Measurements from ENCODE around the gene PRPF39.
A peak's percentile ranks its signal among the peaks of the same experiment; 100 is the strongest.
"Not testable (repeated sequence)": the region's sequence is repeated elsewhere in the genome, so short reads cannot be mapped to it uniquely, and the experiment has no call there.

Gene PRPF39

DNA sequence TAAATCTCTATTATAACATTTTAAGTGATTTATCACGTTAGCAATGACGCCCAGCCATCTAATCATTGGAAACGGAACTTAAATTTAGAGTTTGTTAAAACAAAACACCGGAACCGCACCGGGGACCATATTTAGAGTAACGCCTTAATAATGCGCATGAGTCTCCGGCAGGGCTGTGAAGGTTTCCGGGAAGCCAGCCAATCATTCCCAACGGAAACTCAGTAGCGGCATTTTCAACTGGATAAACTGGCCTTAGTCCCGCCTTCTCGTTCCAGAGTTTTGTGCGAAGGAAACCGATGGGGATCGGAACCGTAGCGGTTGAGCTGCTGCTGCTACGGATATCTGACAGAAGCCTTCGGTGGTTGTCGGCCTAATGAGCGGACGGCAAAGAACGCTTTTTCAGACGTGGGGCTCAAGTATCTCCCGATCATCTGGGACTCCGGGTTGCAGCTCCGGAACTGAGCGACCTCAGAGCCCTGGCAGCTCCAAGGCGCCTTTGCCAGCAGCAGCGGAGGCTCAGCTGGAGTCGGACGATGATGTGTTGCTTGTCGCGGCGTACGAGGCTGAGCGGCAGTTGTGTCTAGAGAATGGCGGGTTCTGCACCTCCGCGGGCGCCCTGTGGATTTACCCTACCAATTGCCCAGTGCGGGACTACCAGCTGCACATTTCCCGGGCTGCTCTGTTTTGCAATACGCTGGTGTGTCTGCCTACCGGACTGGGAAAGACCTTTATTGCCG, 51.9 kb downstream of the PRPF39 start, which contains the start of gene FANCM:
FANCM (plus strand) TSS at position 272 of the 737 bp plus-strand sequence; CDS start at position 374, 102 bp downstream.
- H3K9me3 Mint-ChIP-seq = no peaks in the 10 kb centered on the region
- peaks cover 26% of the 10 kb centered on the region for H3K4me1 Mint-ChIP-seq (ENCODE audit: low read depth)
- peaks cover 21% of the 10 kb centered on the region for H3K36me3 Mint-ChIP-seq (ENCODE audit: low read depth)
- H3K4me3 Mint-ChIP-seq = peak within 1 kb of the TSS; percentile 95
- intact Hi-C loops (cut with micrococcal nuclease) = loop anchor here (1.0 kb wide), 3 partner anchors 52 to 239 kb away; partner anchors contain the start of genes MIS18BP1 and PRPF39
- H3K27ac Mint-ChIP-seq = peak within 1 kb of the TSS; percentile 96
- H3K27me3 Mint-ChIP-seq = no peaks in the 10 kb centered on the region

DNA sequence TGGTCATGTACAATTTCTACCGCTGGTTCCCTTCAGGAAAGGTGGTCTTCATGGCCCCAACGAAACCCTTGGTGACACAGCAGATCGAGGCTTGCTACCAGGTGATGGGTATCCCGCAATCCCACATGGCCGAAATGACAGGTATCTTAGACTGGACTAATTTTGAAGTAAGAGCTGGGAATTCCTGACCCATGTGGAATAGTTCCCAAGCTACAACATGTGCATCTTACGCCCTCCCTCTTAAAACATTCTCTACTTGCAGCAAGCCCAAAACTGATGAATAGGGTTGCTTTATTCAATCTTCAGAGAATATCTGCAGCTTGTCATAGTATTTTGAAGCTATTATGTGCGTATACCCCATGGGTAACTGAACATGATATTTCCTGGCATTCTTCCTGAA, 52.5 kb downstream of the PRPF39 start:
- intact Hi-C loops (cut with micrococcal nuclease) = no loop called here
- Mint-ChIP-seq H3K27ac (peak overlapping the region; percentile 96), H3K4me3 (peak overlapping the region; percentile 95), H3K9me3 (no peaks in the 10 kb centered on the region), H3K36me3 (ENCODE audit: low read depth) (peaks cover 21% of the 10 kb centered on the region), H3K4me1 (ENCODE audit: low read depth) (peaks cover 28% of the 10 kb centered on the region), H3K27me3 (no peaks in the 10 kb centered on the region)

DNA sequence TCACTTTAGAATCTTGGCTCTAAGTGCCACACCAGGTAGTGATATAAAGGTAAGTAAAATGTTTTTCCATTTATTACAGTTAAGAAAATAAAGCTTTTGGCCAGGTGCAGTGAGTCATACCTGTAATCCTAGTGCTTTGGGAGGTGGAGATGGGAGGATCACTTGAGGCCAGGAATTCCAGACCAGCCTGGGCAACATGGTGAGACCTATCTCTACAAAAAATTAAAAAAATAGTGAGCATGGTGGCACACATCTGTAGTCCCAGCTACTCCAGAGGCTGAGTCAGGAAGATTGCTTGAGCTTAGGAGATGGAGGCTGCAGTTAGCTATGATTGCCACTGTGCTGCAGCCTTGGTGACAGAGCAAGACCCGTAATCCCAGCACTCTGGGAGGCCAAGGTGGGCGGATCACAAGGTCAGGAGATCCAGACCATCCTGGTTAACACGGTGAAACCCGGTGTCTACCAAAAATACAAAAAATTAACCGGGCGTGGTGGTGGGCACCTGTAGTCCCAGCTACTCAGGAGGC, 56.8 kb downstream of the PRPF39 start:
- Mint-ChIP-seq H3K9me3 (no peaks in the 10 kb centered on the region), H3K4me1 (ENCODE audit: low read depth) (peaks cover 42% of the 10 kb centered on the region), H3K4me3 (no peak overlapping the region), H3K36me3 (ENCODE audit: low read depth) (peaks cover 7% of the 10 kb centered on the region), H3K27ac (no peak overlapping the region), H3K27me3 (no peaks in the 10 kb centered on the region)
- intact Hi-C loops (cut with micrococcal nuclease) = no loop called here

DNA sequence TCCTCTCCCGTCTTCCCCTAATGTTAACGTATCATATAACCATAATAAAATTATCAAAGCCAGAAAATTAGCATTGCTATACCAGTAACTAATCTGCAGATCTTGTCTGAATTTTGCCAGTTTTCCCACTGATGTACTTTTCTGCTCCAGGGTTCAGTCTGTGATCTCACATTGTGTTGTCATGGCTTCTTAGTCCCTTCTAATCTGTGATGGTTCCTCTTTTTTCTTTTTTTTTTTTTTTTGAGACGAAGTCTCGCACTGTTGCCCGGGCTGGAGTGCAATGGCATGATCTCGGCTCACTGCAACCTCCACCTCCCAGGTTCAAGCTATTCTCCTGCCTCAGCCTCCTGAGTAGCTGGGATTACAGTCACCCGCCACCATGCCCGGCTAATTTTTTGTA, 58.2 kb downstream of the PRPF39 start:
- intact Hi-C loops (cut with micrococcal nuclease); H3K36me3 Mint-ChIP-seq (ENCODE audit: low read depth); H3K9me3 Mint-ChIP-seq; H3K4me3 Mint-ChIP-seq; H3K27ac Mint-ChIP-seq; H3K27me3 Mint-ChIP-seq: not testable (repeated sequence)
- peaks cover 32% of the 10 kb centered on the region for H3K4me1 Mint-ChIP-seq (ENCODE audit: low read depth)

DNA sequence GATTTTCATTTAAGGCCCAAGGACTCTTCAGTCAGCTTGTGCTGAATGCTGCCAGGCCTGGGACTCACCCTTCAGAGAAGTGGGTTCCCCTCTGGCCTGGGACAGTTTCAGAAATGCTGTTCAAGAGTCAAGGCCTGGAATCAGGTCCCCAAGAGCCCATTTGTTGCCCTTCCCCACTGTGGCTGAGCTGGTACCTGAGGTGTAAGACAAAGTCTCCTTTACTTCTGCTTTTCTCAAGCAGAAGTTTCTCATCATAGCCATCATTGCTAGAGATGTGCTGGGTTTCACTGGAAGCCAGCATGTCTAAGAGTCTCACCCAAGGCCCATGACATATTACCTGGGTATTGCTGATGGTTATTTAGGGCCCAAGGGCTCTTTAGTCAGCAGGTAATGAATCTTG, 60.7 kb downstream of the PRPF39 start:
- Mint-ChIP-seq H3K9me3 (no peaks in the 10 kb centered on the region), H3K4me1 (ENCODE audit: low read depth) (peaks cover 15% of the 10 kb centered on the region), H3K27me3 (no peaks in the 10 kb centered on the region), H3K4me3 (no peak overlapping the region), H3K27ac (no peak overlapping the region), H3K36me3 (ENCODE audit: low read depth) (peaks cover 5% of the 10 kb centered on the region)
- intact Hi-C loops (cut with micrococcal nuclease) = no loop called here

DNA sequence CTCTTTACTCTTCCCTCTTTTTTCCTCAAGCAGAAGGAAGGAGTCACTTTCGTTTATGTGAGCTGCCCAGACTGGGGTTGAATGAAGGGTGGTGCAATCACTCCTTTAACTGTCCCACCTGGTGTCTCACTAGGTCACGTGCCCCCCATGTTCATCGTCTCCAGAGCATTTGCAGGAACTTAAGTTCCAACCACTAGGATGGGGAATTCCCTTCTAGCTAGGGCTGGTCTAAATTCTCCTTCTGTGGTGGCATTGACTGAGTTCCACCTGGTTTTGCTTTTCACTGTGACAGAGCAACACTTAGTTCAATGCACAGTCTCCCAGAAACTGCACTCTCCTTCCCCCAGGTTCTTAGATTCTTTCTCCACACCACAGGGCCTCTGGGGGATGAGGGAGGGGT, 61.3 kb downstream of the PRPF39 start:
- H3K4me3 Mint-ChIP-seq = no peak overlapping the region
- intact Hi-C loops (cut with micrococcal nuclease) = no loop called here
- no peaks in the 10 kb centered on the region for H3K9me3 Mint-ChIP-seq
- peaks cover 6% of the 10 kb centered on the region for H3K36me3 Mint-ChIP-seq (ENCODE audit: low read depth)
- peaks cover 15% of the 10 kb centered on the region for H3K4me1 Mint-ChIP-seq (ENCODE audit: low read depth)
- H3K27me3 Mint-ChIP-seq = no peaks in the 10 kb centered on the region
- H3K27ac Mint-ChIP-seq = no peak overlapping the region

DNA sequence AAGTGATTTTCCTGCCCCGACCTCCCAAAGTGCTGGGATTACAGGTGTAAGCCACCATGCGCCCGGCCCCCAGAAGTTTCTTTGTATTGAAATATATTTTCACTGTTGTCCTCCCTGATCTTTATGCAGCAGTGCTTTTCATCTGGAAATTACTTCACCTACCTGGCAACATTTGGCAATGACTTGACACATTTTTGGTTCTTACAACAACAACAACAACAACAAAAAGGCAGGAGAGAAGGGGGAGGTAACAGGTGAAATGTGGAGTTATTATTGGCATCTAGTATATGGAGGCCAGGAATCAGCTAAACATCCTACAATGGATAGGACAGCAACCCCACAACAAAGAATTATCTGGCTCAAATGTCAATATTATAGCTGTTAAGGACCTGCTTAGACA, 65.7 kb downstream of the PRPF39 start:
- Mint-ChIP-seq H3K9me3 (no peaks in the 10 kb centered on the region), H3K27me3 (no peaks in the 10 kb centered on the region), H3K27ac (no peak overlapping the region), H3K36me3 (ENCODE audit: low read depth) (peaks cover 6% of the 10 kb centered on the region), H3K4me3 (no peak overlapping the region), H3K4me1 (ENCODE audit: low read depth) (no peaks in the 10 kb centered on the region)
- intact Hi-C loops (cut with micrococcal nuclease) = no loop called here

DNA sequence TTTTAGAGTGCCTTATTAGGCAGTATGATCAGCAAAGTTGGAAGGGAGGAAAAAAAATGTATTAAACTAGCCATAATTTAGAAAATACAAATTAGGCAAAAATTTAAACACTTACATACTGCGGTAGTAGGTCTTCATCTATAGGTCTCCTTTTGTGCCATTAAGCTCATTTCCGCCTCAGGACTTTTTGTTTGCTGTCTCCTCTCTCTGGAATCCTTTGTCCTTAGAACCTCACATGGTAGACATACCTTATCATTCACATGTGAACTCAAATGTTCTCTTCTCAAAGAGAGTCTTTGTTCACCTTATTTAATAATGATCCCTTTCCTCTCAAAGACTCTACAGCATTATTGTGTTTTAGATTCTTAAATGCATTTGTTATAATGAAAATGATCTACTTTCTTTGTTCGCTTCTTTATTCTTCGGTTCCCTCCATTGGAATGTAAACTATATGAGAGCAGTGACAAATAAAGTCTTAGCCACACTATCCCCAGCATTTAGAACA, 66.5 kb downstream of the PRPF39 start:
- Mint-ChIP-seq H3K36me3 (ENCODE audit: low read depth) (peaks cover 6% of the 10 kb centered on the region), H3K4me3 (no peak overlapping the region), H3K4me1 (ENCODE audit: low read depth) (no peaks in the 10 kb centered on the region), H3K27me3 (no peaks in the 10 kb centered on the region), H3K27ac (no peak overlapping the region), H3K9me3 (no peaks in the 10 kb centered on the region)
- intact Hi-C loops (cut with micrococcal nuclease) = no loop called here

DNA sequence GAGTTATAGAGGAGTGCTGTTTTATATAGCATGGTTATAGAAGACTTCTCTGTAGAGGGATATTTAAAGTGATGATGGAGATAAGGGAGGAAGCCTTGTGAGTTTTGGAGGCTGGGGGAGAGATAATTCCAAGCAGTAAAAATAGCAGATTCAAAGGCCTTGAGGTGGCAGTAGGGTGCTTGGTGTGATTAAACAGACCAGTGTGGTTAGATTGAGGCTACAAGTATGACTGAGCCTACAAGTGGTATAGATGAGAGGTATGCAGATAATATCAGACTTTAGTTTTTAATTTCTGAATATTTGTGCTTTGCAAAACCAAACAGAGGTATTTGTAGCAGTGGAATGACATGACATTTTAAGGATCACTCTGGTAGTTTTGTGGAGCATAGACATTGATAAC, 72.2 kb downstream of the PRPF39 start:
- peaks cover 7% of the 10 kb centered on the region for H3K36me3 Mint-ChIP-seq (ENCODE audit: low read depth)
- H3K27ac Mint-ChIP-seq = no peak overlapping the region
- H3K4me1 Mint-ChIP-seq (ENCODE audit: low read depth) = no peaks in the 10 kb centered on the region
- H3K27me3 Mint-ChIP-seq = no peaks in the 10 kb centered on the region
- intact Hi-C loops (cut with micrococcal nuclease) = no loop called here
- no peak overlapping the region for H3K4me3 Mint-ChIP-seq
- H3K9me3 Mint-ChIP-seq = no peaks in the 10 kb centered on the region
